GM21390 (cell line): ENCODE data around the gene FGF1.

Source experiments
- ATAC-seq: cut with Tn5 transposase; IDR thresholded peaks from one replicate; pipeline ENCODE4 v1.9.1; 2021; ENCODE audit not compliant: unreplicated experiment

FGF1 gene

GRCh38 chr5:142697356-142698255 is 11.7 kb upstream of the FGF1 start:
- no peak for ATAC-seq

DNA sequence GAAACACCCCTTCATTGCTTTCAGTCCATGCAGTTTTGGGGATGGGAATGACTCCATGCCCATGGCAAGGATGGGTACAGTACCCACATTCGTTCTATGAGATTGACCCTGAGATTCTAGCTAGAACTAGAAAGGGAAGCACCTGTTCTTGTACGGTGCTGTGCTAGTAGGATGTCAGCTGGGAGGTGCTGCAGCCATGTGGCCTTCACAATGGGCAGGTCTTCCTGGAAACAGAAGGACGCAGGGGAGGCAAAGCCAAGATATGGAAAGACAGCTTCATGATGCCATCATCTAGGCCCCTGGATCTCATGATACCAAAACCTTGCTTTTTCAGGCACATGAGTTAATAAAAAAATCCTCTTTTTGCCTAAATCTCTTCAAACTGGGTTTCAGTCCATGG is 10.5 kb upstream of the FGF1 start:
- ATAC-seq, result no peak

DNA sequence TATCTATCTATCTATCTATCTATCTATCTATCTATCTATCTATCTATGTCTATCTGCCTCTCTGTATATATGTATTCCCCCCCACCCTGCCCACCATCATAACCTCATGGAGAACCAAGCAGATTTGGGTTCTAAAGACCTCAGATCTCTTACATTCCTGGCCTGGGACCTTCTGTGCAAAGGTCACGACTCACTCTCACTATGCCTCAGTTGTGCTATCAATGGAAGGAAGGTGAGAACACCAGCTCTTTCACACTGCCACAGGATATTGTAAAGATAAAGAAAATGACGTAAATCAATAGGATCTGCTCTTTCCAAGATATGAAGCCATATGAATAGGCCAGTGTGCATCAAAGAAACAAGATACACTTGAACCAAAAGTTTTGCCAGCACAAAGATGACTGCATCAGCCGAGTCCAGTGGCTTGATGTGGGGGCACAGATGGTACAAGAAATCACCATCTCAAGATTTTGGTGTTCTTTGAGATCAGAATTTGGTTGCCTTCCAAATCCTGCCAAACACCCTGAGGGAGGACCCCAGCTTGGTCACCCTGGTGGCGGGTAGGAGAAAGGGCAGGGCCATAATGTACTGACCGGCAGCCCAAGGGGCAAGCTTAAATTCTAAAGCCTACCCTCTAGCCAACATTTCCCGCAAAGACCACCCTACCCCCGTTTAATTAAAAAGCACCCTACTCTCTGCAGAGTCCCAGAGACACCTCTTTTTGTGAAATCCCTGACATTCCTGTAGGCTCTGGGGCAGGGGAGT is 8.4 kb upstream of the FGF1 start:
- ATAC-seq, result no peak

DNA sequence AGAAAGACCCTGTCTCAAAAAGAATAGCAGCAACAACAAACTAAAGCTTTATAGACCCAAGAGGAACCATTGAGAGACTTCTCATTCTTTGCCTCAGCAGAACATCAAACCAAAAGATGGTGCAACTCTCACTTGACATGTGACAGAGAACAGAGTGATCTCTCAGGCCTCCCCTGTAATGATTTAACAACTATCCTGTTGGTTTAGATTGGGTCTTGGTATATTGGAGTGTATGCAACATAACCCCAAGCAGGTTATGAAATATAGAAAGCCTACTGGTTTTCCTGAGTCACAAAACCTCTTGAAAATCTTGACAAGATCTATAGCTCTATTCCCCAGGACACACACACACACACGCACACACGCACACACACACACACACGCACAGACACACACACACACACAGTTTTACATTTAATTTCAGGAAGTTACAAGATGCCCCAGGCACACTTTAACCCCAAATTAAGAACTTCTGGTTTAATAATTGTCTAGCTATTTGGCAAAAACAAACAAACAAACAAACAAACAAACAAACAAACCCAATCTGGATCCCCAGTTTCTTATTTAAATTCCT is 6.5 kb upstream of the FGF1 start:
- no peak for ATAC-seq

GRCh38 chr5:142690667-142691066 is 4.8 kb upstream of the FGF1 start:
- no peak for ATAC-seq

DNA sequence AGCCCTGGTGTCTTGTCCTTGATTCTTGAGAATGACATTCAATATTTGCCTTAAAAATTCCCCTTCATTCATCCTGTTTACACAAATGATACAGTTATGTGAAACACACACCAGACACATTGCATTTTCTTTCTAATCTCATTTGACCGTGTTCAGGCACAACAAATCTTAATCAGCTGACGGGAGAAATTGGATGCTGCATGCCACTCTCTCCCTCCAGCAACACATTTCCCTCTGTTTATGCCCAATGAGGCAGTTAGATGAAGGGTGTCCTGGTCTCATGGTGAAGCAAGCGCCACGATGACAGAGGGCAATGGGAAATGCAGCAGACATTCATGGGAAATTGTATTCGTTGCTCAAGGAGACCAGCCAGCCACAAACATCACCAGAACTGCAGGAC is 3.2 kb upstream of the FGF1 start:
- no peak for ATAC-seq

GRCh38 chr5:142688281-142688989 is 2.5 kb upstream of the FGF1 start:
- ATAC-seq, result no peak

DNA sequence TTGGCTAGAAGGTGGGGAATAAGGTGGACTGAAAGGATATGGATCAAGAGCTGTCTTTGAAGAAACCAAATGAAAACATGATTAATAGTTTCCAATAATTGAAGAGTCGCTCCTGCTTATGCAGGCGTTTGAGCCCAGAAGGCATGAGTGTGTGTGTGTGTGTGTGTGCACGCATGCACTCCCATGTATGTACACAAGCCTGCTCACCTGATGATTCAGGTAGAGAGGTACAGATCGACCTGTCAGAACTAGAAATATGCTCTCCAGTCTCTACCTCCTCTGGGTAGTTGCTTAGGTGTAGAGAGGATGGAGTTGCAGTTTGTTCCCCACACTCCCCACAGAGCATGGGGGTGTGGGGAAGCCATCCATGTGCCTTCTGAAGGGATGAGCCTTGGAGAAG is 1.1 kb upstream of the FGF1 start:
- no peak for ATAC-seq

GRCh38 chr5:142686210-142686734 is 382 bp upstream of the FGF1 start:
- ATAC-seq, result no peak

- ATAC-seq, result no peak
Observed at GRCh38 chr5:142684508-142685041, 1.3 kb downstream of the FGF1 start.

GRCh38 chr5:142683881-142684505 is 1.9 kb downstream of the FGF1 start:
- no peak for ATAC-seq

DNA sequence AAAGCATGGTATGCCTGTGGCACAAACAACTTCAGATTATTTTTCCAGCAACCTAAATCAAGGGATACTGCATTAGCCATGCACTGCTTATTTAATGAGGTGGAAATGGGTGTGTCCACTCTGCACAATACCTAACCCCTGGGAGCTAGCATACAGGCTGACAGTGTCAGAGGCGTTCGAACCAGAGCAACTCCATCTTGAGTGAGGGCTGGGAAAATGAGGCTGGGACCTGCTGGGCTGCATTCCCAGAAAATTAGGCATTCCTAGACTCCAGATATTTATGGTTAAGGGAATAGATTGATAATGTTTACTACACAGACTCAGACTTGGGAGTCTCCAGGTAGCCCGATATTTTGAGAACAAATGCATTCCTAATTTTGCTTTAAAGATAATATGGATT is 2.8 kb downstream of the FGF1 start:
- no peak for ATAC-seq

DNA sequence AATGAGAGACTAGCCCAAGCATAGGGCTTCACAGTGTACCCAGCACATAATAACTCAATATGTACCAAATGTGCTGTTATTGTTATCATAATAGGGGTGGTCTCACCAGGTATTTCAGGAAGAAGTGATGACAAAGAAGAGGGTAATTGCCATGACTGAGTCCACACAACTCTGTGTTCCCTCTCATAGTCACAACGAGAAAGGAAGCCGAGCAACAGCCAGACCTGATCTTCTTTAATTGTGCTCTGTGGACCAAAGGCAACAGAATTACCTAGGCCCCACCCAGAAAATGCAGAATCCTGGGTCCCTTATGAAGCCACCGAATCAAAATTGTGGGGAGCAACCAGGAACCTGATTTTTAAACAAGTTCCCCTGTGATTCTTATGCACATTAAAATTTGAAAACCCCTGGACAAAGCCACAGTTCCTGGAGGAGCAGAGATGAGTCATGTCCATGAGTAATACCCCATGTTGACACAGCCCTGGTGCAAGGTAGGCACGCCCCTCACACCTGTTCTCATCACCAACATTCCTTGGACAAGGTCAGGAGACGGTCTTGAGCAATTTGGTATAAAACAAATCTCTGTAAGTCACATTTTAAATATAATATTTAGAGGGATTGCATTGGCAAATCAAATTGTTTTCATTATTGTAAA is 5.2 kb downstream of the FGF1 start:
- no peak for ATAC-seq

- ATAC-seq, result no peak
Observed at GRCh38 chr5:142679744-142680143, 6.1 kb downstream of the FGF1 start.

DNA sequence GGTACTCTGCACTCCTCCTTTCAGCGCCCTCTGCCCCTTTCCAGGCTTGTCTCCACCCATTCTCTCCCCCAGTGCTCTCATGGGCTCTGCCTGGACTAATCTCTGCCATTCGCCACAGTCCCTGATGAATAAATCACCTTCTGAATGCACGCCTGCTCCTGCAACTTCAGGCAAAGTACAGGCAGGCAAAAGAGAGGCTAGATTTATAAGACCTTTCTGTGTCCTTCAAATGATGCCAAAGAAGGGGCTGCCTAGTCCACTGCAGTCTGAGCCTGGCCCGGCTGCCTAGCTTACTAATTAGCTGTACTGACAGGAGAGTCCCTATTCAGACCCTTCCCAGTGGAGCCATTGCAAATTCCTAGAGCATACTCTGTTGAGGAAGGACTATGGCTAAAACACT is 7.4 kb downstream of the FGF1 start:
- ATAC-seq, result no peak

DNA sequence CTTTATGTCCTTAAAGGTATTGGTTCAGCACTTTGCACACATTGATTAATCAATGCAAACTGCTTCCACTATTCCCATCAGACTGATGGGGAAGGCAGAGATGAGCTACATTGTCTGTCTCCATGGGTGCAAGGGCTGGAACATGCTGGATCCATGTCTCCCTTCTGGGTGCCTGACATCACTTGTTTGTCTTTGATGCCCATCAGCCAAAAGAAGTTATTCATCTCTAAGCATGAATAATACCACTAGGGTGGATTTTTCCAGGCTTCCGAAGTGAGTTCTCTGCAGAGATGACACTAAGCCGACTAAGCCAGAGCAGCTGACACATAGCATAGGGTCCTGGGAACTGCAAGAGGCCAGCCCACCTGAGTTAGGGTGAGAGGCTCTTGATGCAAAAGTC is 8.7 kb downstream of the FGF1 start:
- ATAC-seq, result no peak

- ATAC-seq, result no peak
Observed at GRCh38 chr5:142676318-142676717, 9.6 kb downstream of the FGF1 start.

GRCh38 chr5:142674531-142675469 is 11.1 kb downstream of the FGF1 start:
- no peak for ATAC-seq

GRCh38 chr5:142671801-142672200 is 14.1 kb downstream of the FGF1 start:
- no peak for ATAC-seq
